PC-3 (cell line): ENCODE results near the gene RPS6KA2. TPM values are rescaled to one million over a fixed set of nuclear protein-coding genes. Genes with fewer than 3 reads are reported as not detected.

Experiments used
- ATAC-seq: fragments of 200-7000 bp; cut with Tn5 transposase; 2 replicates; pipeline ENCODE4 v1.9.1; 2020; ENCODE audit warnings: mild to moderate bottlenecking, moderate library complexity
- BruUV-seq: library from RNA; stranded (reverse); fragments of 400-500 nt; replicated peaks from 2 replicates; lab custom pipeline; 2021; lab: Mats Ljungman, UMichigan
- CTCF ChIA-PET: fragments of 300-600 bp; sonication (Branson Sonifier 250); formaldehyde crosslinking; loops from one replicate; lab custom pipeline; 2022; ENCODE audit warnings: antibody characterized with exemption; lab: Charles Lee
- POLR2A ChIA-PET: fragments of 300-600 bp; sonication (Branson Sonifier 250); formaldehyde crosslinking; loops from one replicate; lab custom pipeline; 2022; ENCODE audit warnings: antibody characterized with exemption; ENCODE audit not compliant: unreplicated experiment; lab: Charles Lee
- DNase-seq: peaks from one replicate; pipeline ENCODE4 v3.0.0-alpha.2; 2015
- H2AFZ ChIP-seq: fragments of 300-600 bp; sonication (generic); 2 replicates; pipeline ENCODE4 v1.6.0; 2016; ENCODE audit warnings: antibody characterized with exemption, low read length
- H3F3A ChIP-seq: fragments of 300-600 bp; sonication (generic); one replicate; pipeline ENCODE4 v1.6.0; 2017; ENCODE audit warnings: antibody characterized with exemption, low read length, control low read depth, mild to moderate bottlenecking; ENCODE audit not compliant: unreplicated experiment
- H3K27ac ChIP-seq: fragments of 300-600 bp; sonication (generic); 2 replicates; pipeline ENCODE4 v1.5.1; 2016; ENCODE audit warnings: mild to moderate bottlenecking, low read length
- H3K27me3 ChIP-seq: fragments of 300-600 bp; sonication (generic); 2 replicates; pipeline ENCODE4 v1.6.1; 2016; ENCODE audit warnings: low read length, mixed read lengths
- H3K36me3 ChIP-seq: fragments of 300-600 bp; sonication (generic); 2 replicates; pipeline ENCODE4 v1.6.1; 2016; ENCODE audit warnings: low read depth, mixed run types, low read length, mixed read lengths
- H3K4me1 ChIP-seq: fragments of 300-600 bp; sonication (generic); 2 replicates; pipeline ENCODE4 v1.5.1; 2016; ENCODE audit warnings: low read length; ENCODE audit not compliant: insufficient read depth
- H3K4me2 ChIP-seq: fragments of 300-600 bp; sonication (generic); 2 replicates; pipeline ENCODE4 v1.6.0; 2016; ENCODE audit warnings: low read length
- H3K4me3 ChIP-seq: fragments of 300-600 bp; sonication (generic); 2 replicates; pipeline ENCODE4 v1.5.1; 2016; ENCODE audit warnings: mild to moderate bottlenecking, low read length, mixed read lengths
- H3K79me2 ChIP-seq: fragments of 300-600 bp; sonication (generic); 2 replicates; pipeline ENCODE4 v1.6.1; 2017; ENCODE audit warnings: low read length, mixed read lengths
- H3K9ac ChIP-seq: fragments of 300-600 bp; sonication (generic); 2 replicates; pipeline ENCODE4 v1.6.0; 2016; ENCODE audit warnings: mild to moderate bottlenecking, low read length
- H3K9me2 ChIP-seq: fragments of 300-600 bp; sonication (generic); replicated peaks from 2 replicates; pipeline ENCODE4 v1.6.1; 2016; ENCODE audit warnings: mixed run types, low read length, mixed read lengths
- H3K9me3 ChIP-seq: fragments of 300-600 bp; sonication (generic); 2 replicates; pipeline ENCODE4 v1.6.1; 2016; ENCODE audit warnings: low read length, mixed read lengths
- H4K20me1 ChIP-seq: fragments of 300-600 bp; sonication (generic); 2 replicates; pipeline ENCODE4 v1.6.1; 2016; ENCODE audit warnings: low read length, mixed read lengths
- CTCF ChIP-seq: fragments of 300-600 bp; sonication (generic); conservative IDR thresholded peaks from 2 replicates; pipeline ENCODE4 v1.5.1; 2017; ENCODE audit warnings: antibody characterized with exemption, low read depth, mild to moderate bottlenecking, low read length
- EZH2 ChIP-seq: fragments of 300-600 bp; sonication (generic); IDR thresholded peaks from one replicate; pipeline ENCODE4 v1.6.1; 2017; ENCODE audit warnings: antibody characterized with exemption, mild to moderate bottlenecking, low read length; ENCODE audit not compliant: unreplicated experiment
- EZH2phosphoT487 ChIP-seq: fragments of 300-600 bp; sonication (generic); IDR thresholded peaks from 2 replicates; pipeline ENCODE4 v1.6.1; 2018; ENCODE audit warnings: mild to moderate bottlenecking, antibody characterized with exemption, low read length, borderline replicate concordance
- intact Hi-C: fragments of 100-400 bp; cut with micrococcal nuclease; formaldehyde crosslinking; loops from 2 replicates; pipeline ENCODE4 v1.9.0; 2023
- total RNA-seq: library from RNA; depleted of rRNA; stranded (reverse); fragments of >200 nt; gene quantifications from 2 replicates; pipeline ENCODE4 v1.2.3, GENCODE V29; 2014

RPS6KA2 gene
- total RNA-seq, 1 experiment from 2014 or later: 5.1 TPM

- Histone ChIP-seq H3K9ac (peak overlapping the region; percentile 34; the same call in 1 of the 2 replicates), H3K9me3 (no peaks in the 10 kb centered on the region), H3K36me3 (no peaks in the 10 kb centered on the region), H3K27me3 (no peaks in the 10 kb centered on the region), H3K9me2 (no peaks in the 10 kb centered on the region), H3K4me3 (no peak overlapping the region), H2AFZ (no peak overlapping the region), H4K20me1 (no peaks in the 10 kb centered on the region), H3K27ac (peak overlapping the region; percentile 51), H3K4me2 (peak overlapping the region; percentile 51; the same call in 1 of the 2 replicates), H3K4me1 (peaks cover 15% of the 10 kb centered on the region), H3F3A (no peaks in the 10 kb centered on the region), H3K79me2 (no peaks in the 10 kb centered on the region)
- intact Hi-C loops: loop anchor here (2.0 to 5.0 kb wide), 3 partner anchors 16 to 54 kb away; partner anchors contain the start of gene RPS6KA2
- POLR2A ChIA-PET: interaction anchor here (0.5 kb wide), 1 partner anchor 55 kb away, joined by 28 read pairs; no protein-coding TSS in a partner anchor
- no TSS peak for BruUV-seq
- peak; percentile 93 for ATAC-seq
- DNase-seq: peak; percentile 58
- no peak for TF ChIP-seq EZH2
- TF ChIP-seq EZH2phosphoT487: no peak
- CTCF ChIA-PET: interaction anchor here (1.4 kb wide), 1 partner anchor 16 kb away, joined by 3 read pairs; no protein-coding TSS in a partner anchor
These were observed 54.4 kb downstream of the RPS6KA2 start for GRCh38 chr6:166572370-166573261.

GRCh38 chr6:166570929-166571713, 55.9 kb downstream of the RPS6KA2 start:
- Histone ChIP-seq H3K36me3 (no peaks in the 10 kb centered on the region), H3K9me3 (no peaks in the 10 kb centered on the region), H3K4me2 (no peak overlapping the region), H4K20me1 (no peaks in the 10 kb centered on the region), H3K27me3 (no peaks in the 10 kb centered on the region), H3K79me2 (no peaks in the 10 kb centered on the region), H3K4me1 (peaks cover 29% of the 10 kb centered on the region), H3F3A (no peaks in the 10 kb centered on the region), H3K9ac (no peak overlapping the region), H2AFZ (no peak overlapping the region), H3K9me2 (no peaks in the 10 kb centered on the region), H3K27ac (no peak overlapping the region), H3K4me3 (no peak overlapping the region)
- CTCF ChIA-PET: no interaction called here
- no peak for ATAC-seq
- no TSS peak for BruUV-seq
- no peak for DNase-seq
- POLR2A ChIA-PET: no interaction called here
- intact Hi-C loops: loop anchor here (5.0 kb wide), 1 partner anchor 39 kb away; no protein-coding TSS in a partner anchor
- TF ChIP-seq CTCF (no peak), EZH2 (no peak), EZH2phosphoT487 (no peak)

DNA sequence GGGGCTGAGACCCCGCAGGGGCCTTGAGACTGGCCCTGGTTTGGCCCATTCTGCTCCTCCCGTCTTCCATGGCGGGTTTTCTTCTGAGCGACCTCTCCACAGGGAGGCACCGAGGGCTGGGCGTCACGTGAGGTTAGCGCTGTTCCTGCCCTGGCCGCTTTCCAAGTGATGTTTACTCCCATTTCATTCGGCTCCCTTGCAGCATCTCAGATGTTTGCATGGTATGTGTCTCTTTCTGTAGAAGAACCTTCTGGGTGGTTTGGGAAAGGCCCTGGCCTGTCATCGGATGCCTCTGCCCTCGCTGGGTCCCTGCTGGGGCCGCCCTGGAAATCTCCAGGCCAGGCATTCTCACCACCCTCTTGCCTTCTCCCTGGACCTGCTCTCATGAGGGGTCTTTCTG, 57.8 kb downstream of the RPS6KA2 start:
- Histone ChIP-seq H3K9me2 (no peaks in the 10 kb centered on the region), H3K4me3 (no peak overlapping the region), H3K9ac (no peak overlapping the region), H3K79me2 (no peaks in the 10 kb centered on the region), H3K27me3 (no peaks in the 10 kb centered on the region), H3K27ac (no peak overlapping the region), H3K4me1 (peaks cover 31% of the 10 kb centered on the region), H3F3A (no peaks in the 10 kb centered on the region), H3K9me3 (no peaks in the 10 kb centered on the region), H3K4me2 (no peak overlapping the region), H4K20me1 (no peaks in the 10 kb centered on the region), H2AFZ (no peak overlapping the region), H3K36me3 (no peaks in the 10 kb centered on the region)
- BruUV-seq: no TSS peak
- no peak for DNase-seq
- TF ChIP-seq EZH2phosphoT487 (no peak), CTCF (no peak), EZH2 (no peak)
- CTCF ChIA-PET: no interaction called here
- intact Hi-C loops: no loop called here
- POLR2A ChIA-PET: no interaction called here
- no peak for ATAC-seq
